Muscle of back (tissue), 13 donors: ENCODE results near the gene SMIM23. TPM values are rescaled to one million over a fixed set of nuclear protein-coding genes. Genes with fewer than 3 reads are reported as not detected.
A peak's percentile ranks its signal among the peaks of the same experiment; 100 is the strongest.

ENCODE experiments used
- DNase-seq, 3 donors: peaks; one replicate each; pipeline versions ENCODE4 v3.0.0 to v3.0.0-alpha.2; 2013
- long read RNA-seq, 9 donors: transcript quantifications; one replicate each; lab custom pipeline, GENCODE V29; 2026
- polyA plus RNA-seq, 10 donors: library from polyadenylated mRNA; unstranded; fragments of 120-200 nt; gene quantifications; one replicate each; pipeline ENCODE4 v1.2.1, GENCODE V29; 2013; ENCODE audit not compliant: insufficient read length in 10 of 10

SMIM23 gene
- polyA plus RNA-seq: not detected
- long read RNA-seq, donor 1: 0 reads
- long read RNA-seq, donor 2: 0 reads
- long read RNA-seq, donor 3: 0 reads
- long read RNA-seq, donor 4: 0 reads
- long read RNA-seq, donor 5: 0 reads
- long read RNA-seq, donor 6: 0 reads
- long read RNA-seq, donor 7: 0 reads
- long read RNA-seq, donor 8: 0 reads
- long read RNA-seq, donor 9: 0 reads

DNA sequence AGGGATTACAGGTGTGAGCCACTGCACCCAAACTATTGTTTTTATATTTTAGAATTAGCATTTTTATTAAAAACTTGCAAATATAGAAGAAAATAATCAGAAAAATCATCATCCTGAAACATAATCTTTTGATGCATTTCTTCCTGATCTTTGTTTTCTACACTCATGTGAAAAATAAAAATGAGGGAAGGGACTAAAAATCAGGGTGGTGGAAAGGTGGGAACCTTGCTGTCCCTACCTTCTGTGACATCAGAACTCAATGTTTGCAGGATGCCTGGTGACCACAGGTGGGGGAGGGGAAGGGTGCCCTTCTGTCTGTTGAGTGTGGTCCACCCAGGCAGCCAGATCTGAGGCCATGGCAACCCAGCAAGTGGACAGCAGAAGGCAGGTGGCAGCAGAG is at the start of gene SMIM23:
Gene SMIM23 (plus strand): TSS at position 301 of the 400 bp plus-strand sequence. CDS start 55 bp downstream, at position 356.
- no peak for DNase-seq

DNA sequence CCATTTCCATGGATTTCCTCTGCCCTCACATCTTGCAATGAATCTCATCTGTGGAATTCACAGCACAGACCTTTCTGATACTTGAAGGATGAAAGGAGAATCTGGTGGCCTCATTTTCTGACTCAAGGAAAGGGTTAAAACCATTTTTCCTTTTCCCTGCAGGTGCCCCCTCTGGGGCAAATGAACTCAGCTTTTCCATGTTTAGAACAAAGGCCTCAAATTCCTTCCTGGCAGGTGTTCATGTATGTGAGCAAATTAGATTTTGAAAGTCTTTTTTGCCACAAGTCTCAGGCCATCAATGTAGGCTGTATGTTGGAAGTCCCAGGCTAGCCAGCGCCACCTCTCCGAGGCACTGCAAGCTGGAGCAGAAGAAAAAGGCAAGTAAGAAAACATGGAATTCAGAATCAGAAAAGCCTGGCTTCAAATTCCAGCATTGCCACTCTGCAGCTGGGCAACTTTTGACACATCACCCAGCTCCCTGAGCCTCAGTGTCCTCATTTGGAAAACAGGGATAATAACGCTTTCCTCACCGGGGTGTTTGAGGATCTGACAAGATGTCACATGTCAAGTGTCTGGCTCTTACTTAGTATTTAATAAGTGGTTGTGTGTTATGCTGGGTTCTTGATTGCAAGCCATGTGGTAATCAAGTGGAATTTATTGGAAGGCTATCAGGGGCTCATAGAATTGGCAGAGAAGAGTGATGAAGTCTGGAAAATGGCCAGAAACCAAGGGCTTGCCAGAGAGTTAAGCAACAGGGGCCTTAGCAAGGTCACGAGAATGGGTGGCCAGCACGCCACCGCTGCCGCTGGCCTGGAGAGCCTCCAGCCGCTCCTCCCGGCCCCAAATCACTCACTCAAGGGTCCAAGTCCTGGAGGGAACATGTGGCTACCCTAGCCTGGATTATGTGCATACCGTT is 48.4 kb upstream of the SMIM23 start:
- DNase-seq: peak in 1 of 3 donors; percentile 55

DNA sequence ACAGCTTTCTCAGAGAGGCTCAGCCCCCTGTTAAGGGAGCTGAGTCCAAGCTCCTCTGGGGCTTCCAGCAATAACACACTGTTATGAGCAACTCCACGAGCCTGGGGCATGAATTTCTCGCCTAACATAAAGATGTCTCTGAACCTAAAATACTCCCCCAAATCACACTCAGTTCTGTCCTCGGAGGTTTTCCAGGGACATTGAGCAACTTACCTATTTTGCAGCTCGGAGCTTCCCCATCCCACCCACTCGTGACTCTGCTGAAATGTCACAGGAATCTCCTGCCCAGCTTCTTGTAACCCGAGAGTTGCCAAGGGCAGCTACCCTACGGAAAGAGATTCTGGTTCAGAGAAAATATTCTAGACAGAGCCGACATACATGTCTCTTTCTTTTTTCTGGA is 47.1 kb upstream of the SMIM23 start:
- no peak for DNase-seq

DNA sequence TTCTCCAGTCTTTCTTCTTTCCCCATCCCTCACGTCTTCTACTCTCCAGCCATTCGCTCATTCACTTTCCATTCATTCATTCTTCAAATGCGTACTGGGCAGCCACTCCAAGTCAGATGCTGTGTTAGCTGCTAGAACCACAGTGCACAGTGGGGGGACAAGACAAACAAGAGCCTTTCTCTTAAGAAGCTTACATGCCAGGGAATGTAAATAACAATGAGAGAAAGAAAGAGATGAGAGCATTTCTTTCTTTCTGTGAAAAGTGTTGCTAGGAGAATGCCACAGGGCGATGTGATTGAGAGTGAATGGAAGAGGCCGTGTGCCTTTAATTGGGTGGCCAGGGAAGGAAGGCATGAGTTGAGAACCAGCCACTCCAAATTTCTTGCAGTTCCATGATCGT is 46.3 kb upstream of the SMIM23 start:
- no peak for DNase-seq

DNA sequence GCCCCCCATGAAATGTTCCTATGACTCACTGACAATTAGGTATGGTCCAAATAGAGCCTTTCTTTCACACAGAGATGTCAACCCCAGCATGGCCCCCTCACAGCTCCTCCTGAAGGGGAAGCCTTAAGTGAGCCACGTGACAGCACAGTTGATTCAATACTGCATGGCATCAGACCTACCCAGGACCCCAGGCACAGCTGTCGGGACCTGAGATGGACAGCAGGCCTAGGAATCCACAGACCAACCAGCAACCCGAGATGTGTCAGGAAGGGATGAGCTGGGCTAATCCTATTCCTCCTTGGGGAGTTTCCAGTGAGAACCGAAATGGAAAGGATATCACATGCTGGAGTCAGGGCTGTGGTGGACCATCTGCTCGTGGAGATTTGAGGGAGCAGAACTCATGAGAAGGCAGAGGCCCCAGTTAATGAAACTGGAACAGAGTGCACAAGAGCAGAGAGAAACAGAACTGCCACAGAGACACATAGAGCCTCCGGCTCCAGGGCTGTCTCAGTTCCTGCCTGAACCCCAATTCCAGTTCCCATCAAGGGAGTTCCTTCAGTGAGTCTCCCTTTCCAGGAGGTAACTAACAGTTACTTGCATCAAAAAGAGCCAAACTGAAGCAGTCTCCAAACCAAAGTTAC is 42.1 kb upstream of the SMIM23 start:
- peak in 1 of 3 donors; percentile 44 for DNase-seq

DNA sequence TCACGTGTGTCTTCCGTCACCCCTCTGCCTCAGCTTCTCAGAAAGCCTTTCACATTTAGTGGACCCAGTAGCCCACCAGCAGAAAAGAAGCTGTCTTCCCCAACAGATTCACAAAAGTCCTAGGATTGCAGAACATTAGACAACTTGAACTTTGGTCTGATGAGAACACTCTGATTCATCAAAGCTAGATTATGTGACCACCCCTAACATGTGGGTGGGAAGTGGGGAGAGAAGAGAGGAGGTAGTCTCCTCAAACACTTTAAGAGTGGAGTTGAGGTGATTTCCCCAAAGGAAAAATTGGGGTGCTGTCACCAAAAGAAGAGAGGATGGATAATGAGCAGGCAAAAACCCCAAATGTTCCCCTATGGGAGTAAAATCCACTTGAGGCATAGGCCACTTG is 41.4 kb upstream of the SMIM23 start:
- no peak for DNase-seq

DNA sequence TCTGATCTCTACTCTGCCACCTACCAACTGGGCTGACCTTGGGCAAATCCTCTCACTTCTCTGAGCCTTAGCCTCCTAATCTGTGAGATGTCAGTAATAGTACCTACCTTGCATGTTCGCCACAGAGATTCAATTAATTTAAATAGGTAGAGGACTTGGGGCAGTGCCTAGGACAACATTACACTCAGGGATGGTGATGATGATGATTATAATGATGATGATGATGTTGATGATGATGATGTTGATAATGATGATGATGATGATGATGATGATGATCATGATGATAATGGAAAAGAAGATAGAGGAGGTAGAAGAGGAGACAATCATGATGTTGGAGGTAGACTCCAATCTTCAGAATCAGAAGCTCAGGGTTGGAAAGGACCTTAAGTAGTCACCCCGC is 40.7 kb upstream of the SMIM23 start:
- DNase-seq: no peak

DNA sequence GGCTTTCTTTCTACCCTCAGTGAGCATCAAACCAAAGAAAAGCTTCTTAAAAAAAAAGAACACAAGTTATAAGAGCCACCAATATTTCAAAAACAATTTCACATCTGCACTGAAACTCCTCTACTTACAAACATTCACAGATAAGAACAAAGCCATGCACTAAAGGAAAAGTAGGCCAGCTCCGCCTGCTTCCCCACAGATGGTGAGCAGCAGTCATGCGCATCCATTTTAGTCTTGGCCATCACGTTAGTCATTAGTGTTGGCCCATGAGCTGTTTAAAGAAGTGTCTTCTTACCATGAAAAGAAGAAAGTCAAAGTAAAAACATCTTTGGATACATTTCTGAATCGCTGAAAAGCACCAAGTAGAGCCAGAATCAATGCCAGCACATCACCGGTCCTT is 40.0 kb upstream of the SMIM23 start:
- no peak for DNase-seq

DNA sequence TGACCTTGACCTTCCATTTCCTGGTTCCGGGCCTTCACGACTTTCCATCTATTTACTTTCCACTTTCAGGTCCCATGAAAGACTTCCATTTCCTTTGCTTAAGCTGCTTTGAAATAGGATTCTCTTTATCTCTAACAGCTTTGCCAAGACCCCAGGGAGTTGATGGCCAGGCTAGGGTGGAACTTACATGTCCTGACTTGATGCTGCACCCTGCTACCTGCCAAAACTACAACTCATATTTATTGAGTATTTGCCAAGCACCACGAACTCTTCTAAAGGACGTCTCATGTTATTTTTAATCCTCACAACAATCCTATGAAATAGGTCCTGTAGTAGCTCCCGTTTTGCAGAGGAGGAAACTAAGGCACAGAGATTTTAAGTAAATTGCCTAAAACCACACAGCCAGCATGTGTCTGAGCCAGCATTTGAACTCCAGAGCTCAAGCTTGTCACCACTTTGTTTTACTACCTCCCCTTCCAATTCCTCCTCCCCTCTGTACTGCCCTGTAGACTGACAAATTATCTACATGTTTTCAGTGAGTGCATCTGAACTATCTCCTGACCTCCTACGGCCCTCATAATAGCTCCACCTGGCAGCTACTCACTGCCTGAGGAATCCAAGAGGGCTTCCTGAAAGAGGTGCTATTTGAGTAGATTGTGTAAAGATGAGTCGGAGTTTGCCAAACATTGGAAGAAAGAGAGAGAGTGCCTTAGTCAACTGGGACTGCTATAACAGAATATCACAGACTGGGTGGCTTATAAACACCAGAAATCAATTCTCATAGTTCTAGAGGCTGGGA is 38.4 kb upstream of the SMIM23 start:
- no peak for DNase-seq

DNA sequence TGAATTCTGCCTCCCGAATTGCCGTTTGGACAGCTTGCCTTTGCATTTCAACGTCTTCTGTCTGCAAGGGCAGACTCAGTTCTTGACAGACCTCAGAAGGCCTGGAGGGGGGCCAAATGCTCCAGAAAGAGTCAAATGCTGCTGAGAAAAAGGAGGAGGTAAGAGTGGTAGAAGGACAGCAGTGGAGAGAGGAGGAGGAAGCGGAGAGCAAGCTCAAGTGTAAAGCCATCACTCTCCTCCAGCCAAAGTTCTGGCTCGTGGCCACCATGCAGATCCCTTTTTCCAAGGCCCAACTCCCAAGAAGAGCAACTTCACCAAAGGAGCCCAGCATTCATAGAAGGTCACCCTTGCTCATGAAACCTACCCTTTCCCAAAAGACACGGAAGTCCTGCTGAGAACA is 36.9 kb upstream of the SMIM23 start:
- DNase-seq: no peak

DNA sequence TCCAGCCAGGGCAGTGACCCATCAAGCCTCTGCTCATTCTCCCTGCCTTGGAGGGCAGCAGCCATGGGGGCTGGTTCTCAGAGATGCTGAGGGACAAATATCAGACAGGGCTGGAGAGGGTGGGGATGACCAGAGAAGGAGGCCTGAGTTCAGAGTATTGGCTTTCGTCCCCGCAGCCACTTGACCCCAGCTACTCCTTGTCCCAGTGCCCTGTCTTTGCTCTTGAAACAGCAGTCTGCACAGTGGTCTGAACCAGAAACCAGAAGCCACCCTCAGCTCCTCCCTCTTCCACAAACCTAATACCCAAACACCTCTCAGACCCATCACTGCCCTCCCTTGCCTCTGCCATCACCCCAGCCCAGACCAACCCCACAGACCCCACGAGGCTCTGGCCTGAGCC is 36.3 kb upstream of the SMIM23 start:
- no peak for DNase-seq

DNA sequence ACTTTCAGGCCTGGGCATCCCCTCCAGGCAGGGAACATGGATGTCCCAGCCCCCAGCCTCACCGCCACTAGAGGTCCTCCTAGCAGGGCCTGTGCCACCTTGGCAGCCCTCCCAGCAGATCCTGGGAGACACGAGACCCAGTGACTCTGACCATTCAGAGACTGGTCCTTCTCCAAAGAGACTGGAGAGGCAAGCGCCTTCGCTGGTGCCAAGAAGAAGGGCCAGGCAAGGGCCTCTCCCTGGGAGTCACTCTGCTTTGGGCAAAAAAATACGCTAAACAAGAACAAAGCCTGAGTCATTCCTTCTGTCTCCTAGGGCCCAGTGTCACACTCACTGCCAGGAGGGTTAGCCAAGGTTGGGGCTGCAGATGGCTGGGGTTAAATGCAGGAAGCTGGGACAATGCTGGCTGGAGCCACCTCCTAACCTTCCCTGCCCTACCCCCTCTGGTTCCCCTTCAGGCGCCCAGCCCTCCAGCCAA is 35.3 kb upstream of the SMIM23 start:
- no peak for DNase-seq

DNA sequence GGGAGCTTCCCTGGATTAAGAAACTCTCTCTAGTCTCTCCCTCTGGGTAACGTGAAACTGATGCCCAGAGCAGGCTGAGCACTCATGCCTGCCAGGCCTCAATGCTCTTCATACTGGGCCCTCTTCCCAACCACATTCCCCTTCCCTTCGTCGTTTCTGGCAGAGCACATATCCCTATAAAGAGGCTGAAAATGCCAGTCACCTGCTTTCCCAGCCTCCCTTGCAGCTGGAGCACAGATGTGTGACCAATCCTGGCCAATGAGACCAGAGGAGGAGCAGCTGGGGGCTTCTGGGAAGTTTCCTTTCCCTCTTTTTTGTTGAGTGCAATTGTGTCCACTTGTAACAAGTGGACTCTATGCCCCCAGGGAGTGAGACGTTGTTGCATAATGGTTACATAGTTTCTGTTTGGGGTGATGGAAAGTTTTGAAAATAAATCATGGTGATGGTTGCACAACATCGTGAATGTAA is 30.2 kb upstream of the SMIM23 start:
- no peak for DNase-seq

DNA sequence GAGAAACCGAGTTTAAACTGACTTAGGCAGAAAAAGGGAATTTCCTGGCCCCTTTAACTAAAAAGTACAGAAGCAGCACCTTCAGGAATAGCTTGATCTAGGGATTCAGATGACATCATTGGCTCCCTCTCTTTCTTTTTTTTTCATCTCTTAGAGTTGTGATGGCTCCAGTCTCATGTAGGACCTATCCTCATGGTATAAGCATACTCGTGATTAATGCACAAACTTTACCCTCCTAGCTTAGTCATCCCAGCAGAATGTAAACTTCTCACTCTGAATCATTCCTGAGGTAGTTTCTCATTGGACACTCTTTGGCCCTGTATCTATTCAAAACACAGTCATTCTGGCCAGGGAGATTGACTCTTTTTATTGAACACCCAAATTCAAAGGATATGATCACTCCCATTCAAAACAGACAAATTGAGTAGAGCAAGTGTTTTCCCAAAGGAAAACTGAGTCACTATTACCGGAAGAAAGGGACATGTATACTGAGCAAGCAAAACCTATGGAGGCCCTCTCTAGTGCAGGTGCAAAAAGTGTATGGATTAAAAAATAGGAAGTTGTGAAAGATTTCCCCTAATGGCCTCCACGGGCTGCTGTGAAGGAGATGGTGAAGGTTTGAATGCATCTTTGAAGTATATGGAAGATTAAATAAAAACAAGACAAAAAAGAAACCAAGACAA is 27.6 kb upstream of the SMIM23 start:
- peak in 1 of 3 donors; percentile 83 for DNase-seq

DNA sequence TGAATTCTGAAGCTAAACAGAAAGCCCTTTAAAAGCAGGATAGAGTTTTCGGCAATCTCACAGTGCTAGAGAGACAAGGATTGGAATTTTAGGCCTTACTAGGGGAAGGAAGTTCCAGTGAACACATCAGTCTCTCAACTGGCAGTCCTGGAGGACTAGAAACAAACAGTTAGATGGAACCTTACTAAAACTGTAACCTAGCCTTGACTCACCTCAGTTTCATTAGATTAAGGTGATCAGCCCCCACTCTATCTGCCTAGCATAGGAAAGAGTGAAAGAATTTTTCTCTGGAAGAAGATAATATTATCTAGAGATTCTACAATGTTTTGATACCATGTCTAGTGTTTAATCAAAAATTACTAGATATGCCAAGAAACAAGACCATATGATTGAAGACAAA is 25.8 kb upstream of the SMIM23 start:
- no peak for DNase-seq

DNA sequence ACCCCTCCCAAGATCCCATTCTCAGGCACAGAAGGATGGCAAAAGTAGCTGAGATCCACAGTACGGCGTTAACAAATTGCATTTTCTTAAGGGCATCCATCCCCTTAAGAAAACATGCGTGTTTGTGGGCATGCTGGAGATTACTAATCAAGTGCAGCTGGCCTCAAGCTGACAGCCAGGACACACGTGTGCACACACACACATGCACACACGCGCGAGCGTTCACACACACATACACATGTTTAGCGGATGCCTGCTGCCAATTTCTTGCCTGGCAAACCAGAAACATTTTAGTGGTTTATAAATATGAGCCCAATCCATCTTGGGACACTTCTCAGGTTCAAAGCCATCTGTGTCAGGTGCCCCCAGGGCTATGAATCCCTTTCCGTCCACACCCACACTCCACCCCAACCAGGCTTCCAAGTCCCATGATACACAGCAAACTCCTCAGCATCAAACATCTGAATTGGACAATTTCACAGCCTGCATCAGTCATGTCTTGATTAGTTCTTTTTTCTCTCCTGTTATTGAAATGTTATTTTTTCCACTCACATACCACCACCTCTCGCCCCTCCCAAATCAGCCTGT is 23.5 kb upstream of the SMIM23 start:
- DNase-seq: peak in 1 of 3 donors; percentile 52

DNA sequence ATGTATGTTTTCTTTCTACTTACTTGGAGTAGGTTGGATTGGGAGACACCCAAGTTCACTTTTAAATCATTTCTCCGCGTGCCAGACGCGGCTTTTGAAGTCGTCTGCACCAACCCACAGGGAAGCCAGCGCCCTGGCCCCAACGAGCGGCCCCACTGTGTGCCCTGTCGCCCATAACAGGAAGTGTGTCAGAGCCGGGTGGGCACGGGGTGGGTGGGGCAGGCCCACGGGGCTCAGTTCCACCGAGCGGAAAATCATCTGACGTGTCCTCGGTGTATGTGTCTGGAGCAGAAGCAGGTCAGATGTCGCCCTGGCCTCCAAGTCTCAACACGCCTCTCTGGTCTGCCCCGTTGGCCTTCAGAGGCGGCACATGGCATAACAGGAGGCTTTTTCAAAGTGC is 22.7 kb upstream of the SMIM23 start:
- DNase-seq: peak in 1 of 3 donors; percentile 62

DNA sequence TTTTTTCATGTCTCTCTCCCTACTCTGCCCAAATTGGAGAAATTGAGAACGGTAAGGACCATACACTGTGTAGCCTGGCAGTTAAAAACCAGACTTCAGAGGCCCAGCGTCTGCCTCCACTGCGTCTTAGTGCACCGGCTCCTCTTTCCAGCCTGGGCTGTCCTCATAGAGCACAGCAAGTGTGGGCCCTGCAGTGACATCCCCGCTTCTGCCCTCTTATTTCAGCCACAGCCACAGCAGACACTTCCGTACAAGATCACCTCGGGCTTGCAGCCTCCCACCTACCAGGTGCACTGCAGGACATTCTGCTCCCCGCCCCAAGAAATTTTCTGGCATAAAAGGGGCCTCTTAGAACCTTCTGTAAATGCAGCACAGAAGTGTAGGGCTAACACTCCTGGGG is 21.4 kb upstream of the SMIM23 start:
- no peak for DNase-seq

DNA sequence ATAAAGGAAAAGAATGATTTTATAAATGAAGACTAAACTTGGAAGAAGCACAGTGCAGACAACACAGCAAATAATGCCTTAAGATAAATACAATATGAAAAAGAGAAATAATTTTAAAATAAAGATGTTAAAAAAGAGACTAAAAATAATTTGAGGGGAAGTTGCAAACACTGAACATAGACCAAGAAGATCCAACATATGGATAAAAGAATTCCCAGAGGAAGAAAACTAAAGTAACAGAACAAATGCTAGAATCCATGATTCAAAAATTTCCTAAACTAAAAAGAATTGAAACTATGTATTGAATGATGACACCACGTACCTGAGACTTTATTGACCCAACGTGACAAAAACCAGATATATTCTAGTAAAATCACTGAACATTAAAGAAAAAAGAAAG is 18.7 kb upstream of the SMIM23 start:
- DNase-seq: no peak

DNA sequence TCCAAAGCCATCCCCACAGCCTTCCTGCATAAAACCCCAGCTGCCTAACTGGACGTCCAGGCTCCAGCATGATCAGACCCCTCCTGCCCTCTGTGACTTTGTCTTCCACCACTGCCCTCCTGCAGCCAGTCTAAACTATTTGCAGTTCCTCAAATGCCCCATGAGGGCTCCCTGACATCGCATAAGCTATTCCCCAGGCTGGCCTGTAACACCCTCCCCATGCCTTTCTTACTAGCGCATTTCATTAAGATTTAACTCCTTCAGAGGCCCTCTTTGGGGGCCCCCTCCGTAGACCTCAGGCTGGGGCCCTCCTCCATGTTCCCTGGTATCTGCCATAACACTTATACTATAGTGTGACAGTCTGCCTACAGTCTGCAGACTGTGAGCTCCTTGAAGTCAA is 15.5 kb upstream of the SMIM23 start:
- DNase-seq: no peak

DNA sequence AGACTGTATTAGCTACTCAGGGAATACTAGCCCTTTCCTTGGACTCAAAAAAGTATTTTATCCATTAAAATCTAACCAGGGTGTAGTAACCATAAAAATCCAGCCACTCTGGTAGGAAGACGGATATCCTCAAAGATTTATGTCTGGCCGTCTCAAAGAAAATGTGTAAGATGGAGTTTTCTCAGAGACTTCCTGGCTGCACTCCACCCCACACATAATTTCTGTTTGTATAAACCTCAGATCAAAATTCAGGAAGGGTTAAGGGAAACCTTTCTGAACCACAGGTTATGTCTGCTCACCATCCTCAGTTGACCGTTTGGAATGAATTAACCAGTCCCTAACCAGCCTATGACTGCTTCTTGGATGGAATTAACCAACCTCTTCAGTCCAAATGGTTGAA is 13.8 kb upstream of the SMIM23 start:
- no peak for DNase-seq
